ENCODE data around the gene SPATA20.

GRCh38 chr17:50593321-50593720, 46.3 kb downstream of the SPATA20 start:
- no peak for TF ChIP-seq CTCF (conservative IDR thresholded peaks at IDR 0.05; ENCODE audit: low read length)
- no peak for TF ChIP-seq EZH2phosphoT487 (IDR thresholded peaks at IDR 0.05; ENCODE audit: borderline replicate concordance, low read depth, low read length)

Data from OCI-LY7 (cell line).